ENCODE data around the gene TUBA3E.
"Not testable (repeated sequence)": the region's sequence is repeated elsewhere in the genome, so short reads cannot be mapped to it uniquely, and the experiment has no call there.

The TUBA3E gene

GRCh38 chr2:130160838-130161705 lies 37.2 kb downstream of the TUBA3E start:
- FAIRE-seq: not testable (repeated sequence)

GRCh38 chr2:130160131-130160530 lies 38.1 kb downstream of the TUBA3E start:
- FAIRE-seq: no peak

- FAIRE-seq: not testable (repeated sequence)
Observed at GRCh38 chr2:130159376-130159775, 38.9 kb downstream of the TUBA3E start.

GRCh38 chr2:130158631-130159030 lies 39.6 kb downstream of the TUBA3E start:
- no peak for FAIRE-seq

- not testable (repeated sequence) for FAIRE-seq
Observed at GRCh38 chr2:130157825-130158514, 40.3 kb downstream of the TUBA3E start.

- not testable (repeated sequence) for FAIRE-seq
Observed at GRCh38 chr2:130157354-130157753, 40.9 kb downstream of the TUBA3E start.

- no peak for FAIRE-seq
Observed at GRCh38 chr2:130156624-130157004, 41.6 kb downstream of the TUBA3E start.

- FAIRE-seq: not testable (repeated sequence)
Observed at GRCh38 chr2:130155956-130156623, 42.1 kb downstream of the TUBA3E start.

- no peak for FAIRE-seq
Observed at GRCh38 chr2:130154773-130155765, 43.2 kb downstream of the TUBA3E start.

- not testable (repeated sequence) for FAIRE-seq
Observed at GRCh38 chr2:130154423-130154770, 43.8 kb downstream of the TUBA3E start.

- not testable (repeated sequence) for FAIRE-seq
Observed at GRCh38 chr2:130153721-130154422, 44.4 kb downstream of the TUBA3E start.

GRCh38 chr2:130152816-130153595 lies 45.2 kb downstream of the TUBA3E start:
- FAIRE-seq: no peak

GRCh38 chr2:130152136-130152815 lies 46.0 kb downstream of the TUBA3E start:
- FAIRE-seq: not testable (repeated sequence)

- not testable (repeated sequence) for FAIRE-seq
Observed at GRCh38 chr2:130151145-130151512, 47.1 kb downstream of the TUBA3E start.

GRCh38 chr2:130150181-130151144 lies 47.8 kb downstream of the TUBA3E start:
- no peak for FAIRE-seq

- not testable (repeated sequence) for FAIRE-seq
Observed at GRCh38 chr2:130148515-130148914, 49.7 kb downstream of the TUBA3E start.

- FAIRE-seq: not testable (repeated sequence)
Observed at GRCh38 chr2:130145006-130145414, 53.2 kb downstream of the TUBA3E start, which contains the start of gene CCDC74B. CCDC74B (minus strand) TSS chr2:130145112; CDS start chr2:130144996, 116 bp downstream.

GRCh38 chr2:130143266-130144039 lies 54.8 kb downstream of the TUBA3E start:
- FAIRE-seq: not testable (repeated sequence)

Data from G401.6 (cell line).